Tibial nerve (tissue), 4 donors: Measurements from ENCODE around the gene PCBP3. TPM values are rescaled to one million over a fixed set of nuclear protein-coding genes. Genes with fewer than 3 reads are reported as not detected.

Source experiments
- DNase-seq, 2 donors: peaks; one replicate each; pipeline ENCODE4 v3.0.0-alpha.2; 2019; ENCODE audit warnings: low spot score in 2 of 2
- H3K27ac ChIP-seq, 4 donors: fragments of 200-600 bp; sonication (generic) in 3 of 4; one replicate each; pipeline ENCODE4 v1.5.1; 2017 to 2019; ENCODE audit warnings: mild to moderate bottlenecking in 1 of 4
- H3K27me3 ChIP-seq, 2 donors: fragments of 200-600 bp; sonication (generic) in 1 of 2; one replicate each; pipeline versions ENCODE4 v1.5.1 to v1.6.0; 2017 to 2019
- H3K36me3 ChIP-seq, 3 donors: fragments of 200-600 bp; sonication (generic); one replicate each; pipeline ENCODE4 v1.5.1; 2018 to 2019
- H3K4me1 ChIP-seq, 4 donors: fragments of 200-600 bp; sonication (generic) in 3 of 4; one replicate each; pipeline ENCODE4 v1.5.1; 2017 to 2019
- H3K4me3 ChIP-seq, 4 donors: fragments of 200-600 bp; sonication (generic) in 3 of 4; one replicate each; pipeline ENCODE4 v1.5.1; 2017 to 2019; ENCODE audit warnings: mild to moderate bottlenecking in 1 of 4, moderate library complexity in 1 of 4
- H3K9me3 ChIP-seq, 4 donors: fragments of 200-600 bp; sonication (generic) in 3 of 4; one replicate each; pipeline ENCODE4 v1.5.1; 2017 to 2019
- EP300 ChIP-seq, 2 donors: sonication (generic); formaldehyde crosslinking; IDR thresholded peaks; one replicate each; pipeline ENCODE4 v1.6.1; 2017; ENCODE audit warnings: antibody characterized with exemption in 2 of 2, mild to moderate bottlenecking in 1 of 2
- POLR2A ChIP-seq, 2 donors: fragments of 450-650 bp; IDR thresholded peaks; one replicate each; pipeline ENCODE4 v1.6.1; 2017; ENCODE audit warnings: antibody characterized with exemption in 2 of 2, mild to moderate bottlenecking in 2 of 2, moderate library complexity in 2 of 2
- WGBS, 2 donors: methylation state at CpG; one replicate each; pipeline ENCODE4 v1.1.5; 2018; 5-methylcytosine and 5-hydroxymethylcytosine counted together
- total RNA-seq, 4 donors: library from RNA; depleted of rRNA; stranded (reverse); fragments of >200 nt; gene quantifications; one replicate each; pipeline ENCODE4 v1.1.0, GENCODE V29; 2016
- TF ChIP-seq, protein P1 (sequence below), 5 experiments: fragments of 200-600 bp in 3 of 5; fragments of 450-650 bp in 2 of 5; sonication (generic) in 3 of 5; IDR thresholded peaks; one replicate each; pipeline ENCODE4 v1.5.1; 2016 to 2019; ENCODE audit warnings: antibody characterized with exemption in 5 of 5, mild to moderate bottlenecking in 3 of 5, moderate library complexity in 2 of 5

Gene PCBP3
- total RNA-seq, 4 donors from 2014 or later = 4.2 to 13.4 (median 9.6) TPM

DNA sequence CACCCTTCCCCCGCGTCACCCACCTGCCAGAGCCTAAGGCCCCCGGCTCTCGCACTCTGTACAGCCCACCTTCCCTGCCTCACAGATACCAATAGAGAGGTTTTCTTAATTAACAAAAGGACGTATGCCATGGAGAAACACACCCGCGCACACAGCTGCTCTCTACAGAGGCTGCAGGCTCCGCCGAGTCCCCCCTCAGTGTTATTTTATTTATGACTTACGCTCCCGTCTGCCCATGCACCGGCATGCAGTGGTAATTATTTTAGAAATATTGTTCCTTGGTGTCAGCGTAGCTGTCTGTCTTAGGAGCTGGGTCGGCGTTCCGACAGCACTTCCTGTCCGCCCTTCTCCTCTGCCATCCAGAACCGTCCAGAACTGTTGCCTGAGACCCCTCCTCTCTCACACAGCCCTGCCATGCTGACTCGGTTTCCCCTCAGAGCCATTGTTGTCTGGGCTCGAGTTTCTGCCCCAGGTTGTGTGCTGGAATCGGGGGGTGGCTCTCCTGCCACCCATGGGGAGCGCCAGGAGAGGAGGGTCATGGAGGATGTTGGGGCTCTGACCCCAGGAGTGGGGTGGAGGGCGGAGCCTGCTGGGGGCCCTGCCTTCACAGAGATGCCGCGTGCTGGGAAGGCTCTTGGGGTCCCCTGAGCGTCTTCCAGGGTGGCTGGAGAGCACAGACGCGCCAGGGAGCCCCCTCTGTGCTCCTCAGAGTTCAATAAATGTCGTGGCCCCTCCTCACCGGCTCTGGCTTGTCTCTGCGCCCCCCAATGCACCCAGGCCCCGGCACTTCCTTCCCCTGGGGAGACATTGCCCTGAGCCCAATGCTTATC is 298.4 kb downstream of the PCBP3 start:
- Histone ChIP-seq H3K9me3 (peaks cover 0 to 4% (median 0%) of the 10 kb centered on the region in 4 donors), H3K4me3 (no peak overlapping the region), H3K4me1 (no peaks in the 10 kb centered on the region), H3K27ac (no peak overlapping the region), H3K36me3 (peaks cover 0 to 26% (median 0%) of the 10 kb centered on the region in 3 donors), H3K27me3 (no peaks in the 10 kb centered on the region)
- DNase-seq = no peak
- 77 to 85% methylated on average over 28 to 32 of the region's 32 CpGs for WGBS, 2 donors
- TF ChIP-seq, protein P1, sequence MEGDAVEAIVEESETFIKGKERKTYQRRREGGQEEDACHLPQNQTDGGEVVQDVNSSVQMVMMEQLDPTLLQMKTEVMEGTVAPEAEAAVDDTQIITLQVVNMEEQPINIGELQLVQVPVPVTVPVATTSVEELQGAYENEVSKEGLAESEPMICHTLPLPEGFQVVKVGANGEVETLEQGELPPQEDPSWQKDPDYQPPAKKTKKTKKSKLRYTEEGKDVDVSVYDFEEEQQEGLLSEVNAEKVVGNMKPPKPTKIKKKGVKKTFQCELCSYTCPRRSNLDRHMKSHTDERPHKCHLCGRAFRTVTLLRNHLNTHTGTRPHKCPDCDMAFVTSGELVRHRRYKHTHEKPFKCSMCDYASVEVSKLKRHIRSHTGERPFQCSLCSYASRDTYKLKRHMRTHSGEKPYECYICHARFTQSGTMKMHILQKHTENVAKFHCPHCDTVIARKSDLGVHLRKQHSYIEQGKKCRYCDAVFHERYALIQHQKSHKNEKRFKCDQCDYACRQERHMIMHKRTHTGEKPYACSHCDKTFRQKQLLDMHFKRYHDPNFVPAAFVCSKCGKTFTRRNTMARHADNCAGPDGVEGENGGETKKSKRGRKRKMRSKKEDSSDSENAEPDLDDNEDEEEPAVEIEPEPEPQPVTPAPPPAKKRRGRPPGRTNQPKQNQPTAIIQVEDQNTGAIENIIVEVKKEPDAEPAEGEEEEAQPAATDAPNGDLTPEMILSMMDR (IDR thresholded peaks at IDR 0.05) = no peak
- TF ChIP-seq EP300 (IDR thresholded peaks at IDR 0.05) (no peak), POLR2A (IDR thresholded peaks at IDR 0.05) (no peak)

DNA sequence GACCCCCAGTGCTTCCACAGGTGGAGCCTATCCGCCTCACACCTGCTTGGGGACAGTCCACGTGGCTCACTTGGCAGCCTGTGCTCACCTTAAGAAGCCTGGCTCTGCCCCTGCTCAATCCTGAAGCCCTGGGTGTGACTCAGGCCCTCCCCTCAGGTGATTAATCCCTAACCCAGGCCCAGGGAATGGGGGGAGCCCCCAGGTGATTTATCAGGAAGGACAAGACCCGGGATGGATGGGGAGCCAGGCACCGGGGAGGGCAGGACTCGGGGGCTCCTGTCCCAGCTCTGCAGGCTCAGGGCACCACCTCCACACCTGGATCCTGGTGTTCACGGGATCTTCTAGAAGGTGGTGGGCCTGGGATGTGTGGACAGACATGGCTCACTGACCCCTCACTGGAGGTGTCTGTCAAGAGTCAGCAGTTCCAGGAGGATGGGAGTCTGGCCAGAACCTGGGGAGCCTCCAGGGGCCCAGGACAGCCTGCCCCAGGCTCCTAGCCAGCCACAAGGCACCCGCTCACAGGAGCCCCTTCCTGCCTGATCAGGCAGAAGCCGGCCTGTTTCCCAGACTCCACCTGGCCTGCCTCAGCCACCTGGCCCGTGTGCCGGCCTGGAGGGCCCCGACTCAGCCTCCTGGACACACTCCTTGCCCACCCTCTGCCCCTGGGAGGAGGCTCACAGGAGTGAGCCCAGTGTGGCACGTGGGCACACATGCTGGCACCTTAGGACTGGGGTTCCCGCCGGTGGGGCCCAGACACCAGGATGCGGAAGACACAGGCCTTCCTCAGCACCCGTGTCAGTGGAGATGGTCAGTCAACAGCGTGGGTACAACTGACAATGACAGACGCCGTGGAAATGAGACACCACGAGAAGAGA is 299.5 kb downstream of the PCBP3 start:
- H3K36me3 ChIP-seq = peaks cover 0 to 20% (median 0%) of the 10 kb centered on the region in 3 donors
- no peak for DNase-seq
- H3K27ac ChIP-seq = no peak overlapping the region
- WGBS, 2 donors = 85 to 86% methylated on average over 16 to 19 of the region's 20 CpGs
- H3K4me3 ChIP-seq = no peak overlapping the region
- no peaks in the 10 kb centered on the region for H3K9me3 ChIP-seq
- H3K27me3 ChIP-seq = no peaks in the 10 kb centered on the region
- H3K4me1 ChIP-seq = no peaks in the 10 kb centered on the region
- TF ChIP-seq EP300 (IDR thresholded peaks at IDR 0.05) = no peak
- TF ChIP-seq, protein P1 (IDR thresholded peaks at IDR 0.05) = no peak
- no peak for TF ChIP-seq POLR2A (IDR thresholded peaks at IDR 0.05)

DNA sequence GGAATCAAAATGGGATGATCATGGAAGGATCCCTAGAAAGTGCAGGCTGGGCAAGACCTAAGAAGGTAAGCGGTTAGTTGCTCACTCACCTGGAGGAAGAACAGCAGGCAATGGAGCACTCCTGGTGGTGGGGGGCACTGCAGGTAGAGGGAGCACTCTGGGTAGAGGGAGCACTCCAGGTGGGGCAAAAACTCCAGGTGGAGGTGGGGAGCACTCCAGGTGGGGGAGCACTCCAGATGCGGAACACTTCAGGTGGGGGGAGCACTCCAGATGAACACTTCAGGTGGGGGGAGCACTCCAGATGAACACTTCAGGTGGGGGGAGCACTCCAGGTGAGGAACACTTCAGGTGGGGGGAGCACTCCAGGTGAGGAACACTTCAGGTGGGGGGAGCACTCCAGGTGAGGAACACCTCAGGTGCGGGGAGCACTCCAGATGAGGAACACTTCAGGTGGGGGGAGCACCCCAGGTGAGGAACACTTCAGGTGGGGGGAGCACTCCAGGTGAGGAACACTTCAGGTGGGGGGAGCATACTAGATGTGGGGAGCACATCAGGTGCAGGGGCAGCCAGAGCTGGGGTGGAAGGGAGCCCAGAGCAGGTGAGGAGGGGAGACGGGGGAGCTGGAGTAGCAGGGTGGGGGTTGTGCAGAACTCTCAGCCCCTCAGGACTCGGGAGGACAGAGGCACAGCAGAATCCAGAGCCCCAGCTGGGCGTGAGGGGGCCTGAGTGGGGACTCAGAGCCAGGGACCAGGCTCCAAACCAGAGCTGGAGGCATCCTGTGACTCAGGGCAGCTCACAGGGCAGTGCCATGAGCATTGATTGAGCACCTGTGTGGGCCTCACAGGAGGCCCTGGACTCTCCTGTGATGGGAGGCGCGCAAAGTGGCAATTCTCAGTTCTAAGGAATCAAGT is 300.4 kb downstream of the PCBP3 start:
- H3K27ac ChIP-seq = no peak overlapping the region
- no peaks in the 10 kb centered on the region for H3K27me3 ChIP-seq
- H3K36me3 ChIP-seq = peaks cover 0 to 18% (median 0%) of the 10 kb centered on the region in 3 donors
- no peaks in the 10 kb centered on the region for H3K9me3 ChIP-seq
- TF ChIP-seq POLR2A (IDR thresholded peaks at IDR 0.05) (no peak), EP300 (IDR thresholded peaks at IDR 0.05) (no peak)
- TF ChIP-seq, protein P1 (IDR thresholded peaks at IDR 0.05) = no peak
- H3K4me3 ChIP-seq = no peak overlapping the region
- 81 to 93% methylated on average over 8 of the region's 8 CpGs for WGBS, 2 donors
- no peaks in the 10 kb centered on the region for H3K4me1 ChIP-seq
- no peak for DNase-seq

DNA sequence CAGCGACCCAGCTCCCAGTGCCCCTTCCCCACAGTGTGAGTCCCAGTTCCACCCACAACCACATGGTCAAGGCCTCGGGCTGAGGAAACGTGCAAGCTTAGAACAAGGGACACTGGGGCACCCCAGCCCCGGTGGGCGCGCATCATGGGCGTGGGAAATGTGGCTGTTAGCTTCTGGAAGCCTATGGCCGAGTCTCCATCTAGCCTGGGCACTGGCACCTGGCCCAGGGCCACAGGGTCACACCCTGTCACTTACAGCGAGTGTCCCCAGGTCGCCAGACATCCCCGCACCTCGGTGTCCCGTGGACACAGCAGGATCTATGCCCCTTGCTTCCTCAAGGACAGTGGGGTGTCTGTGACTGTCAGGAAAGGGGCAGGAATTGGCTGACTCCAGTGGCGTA is 301.1 kb downstream of the PCBP3 start:
- 87 to 92% methylated on average over 9 to 14 of the region's 14 CpGs for WGBS, 2 donors
- no peak for DNase-seq
- no peak for TF ChIP-seq POLR2A (IDR thresholded peaks at IDR 0.05)
- TF ChIP-seq, protein P1 (IDR thresholded peaks at IDR 0.05) = no peak
- no peak for TF ChIP-seq EP300 (IDR thresholded peaks at IDR 0.05)
- no peaks in the 10 kb centered on the region for H3K4me1 ChIP-seq
- H3K27me3 ChIP-seq = no peaks in the 10 kb centered on the region
- no peak overlapping the region for H3K27ac ChIP-seq
- no peaks in the 10 kb centered on the region for H3K9me3 ChIP-seq
- peaks cover 0 to 18% (median 0%) of the 10 kb centered on the region in 3 donors for H3K36me3 ChIP-seq
- H3K4me3 ChIP-seq = no peak overlapping the region
